PFSK-1 (cell line): ENCODE results near the gene SBF1.

Experiments
- FOXP2 ChIP-seq: optimal IDR thresholded peaks from 2 replicates; pipeline ENCODE3; 2011; ENCODE audit warnings: borderline replicate concordance, control low read depth, inconsistent platforms; ENCODE audit not compliant: insufficient read depth; ENCODE audit errors: extremely low read length, extremely low read depth
- POLR2AphosphoS5 ChIP-seq: IDR thresholded peaks from 2 replicates; pipeline ENCODE4 v1.6.1; 2012; ENCODE audit warnings: low read depth, mild to moderate bottlenecking, control low read depth, low read length, moderate library complexity
- REST ChIP-seq, 2 experiments: IDR thresholded peaks; 2 replicates each; pipeline versions ENCODE4 v1.6.1 to v1.8.0; 2011 to 2012; ENCODE audit warnings: low read depth in 2 of 2, low read length in 2 of 2, control low read depth in 1 of 2, inconsistent platforms in 1 of 2, mild to moderate bottlenecking in 1 of 2, moderate library complexity in 1 of 2; ENCODE audit not compliant: insufficient read depth in 1 of 2
- SIN3A ChIP-seq: IDR thresholded peaks from 2 replicates; pipeline ENCODE4 v1.6.1; 2012; ENCODE audit warnings: mild to moderate bottlenecking, low read length, moderate library complexity, borderline replicate concordance; ENCODE audit not compliant: insufficient read depth
- TAF1 ChIP-seq: IDR thresholded peaks from 2 replicates; pipeline ENCODE4 v1.6.1; 2012; ENCODE audit warnings: low read length, control low read depth, borderline replicate concordance; ENCODE audit not compliant: insufficient read depth

DNA sequence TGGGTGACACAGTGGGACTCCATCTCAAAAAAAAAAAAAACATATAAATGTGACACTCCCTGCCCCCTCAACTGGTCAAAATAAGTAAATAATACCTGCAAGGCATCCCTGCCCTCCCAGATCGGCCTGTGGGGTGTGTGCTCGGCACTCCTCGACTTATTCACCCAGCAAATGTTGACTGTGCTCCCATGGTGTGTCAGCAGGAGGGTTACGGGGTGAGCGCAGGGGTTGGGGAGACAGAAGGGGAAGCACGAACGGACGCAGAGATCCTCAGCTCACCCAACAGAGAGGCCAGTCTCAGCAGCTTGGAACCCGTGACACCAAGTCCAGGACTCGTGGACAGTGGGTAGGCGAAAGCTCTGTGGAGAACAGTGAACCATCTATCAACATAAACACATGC is 4.9 kb upstream of the SBF1 start:
- no peak for TF ChIP-seq REST (IDR thresholded peaks at IDR 0.05; ENCODE audit: insufficient read depth in 1 of 2, low read depth in 2 of 2, low read length in 2 of 2)
- no peak for TF ChIP-seq POLR2AphosphoS5
- TF ChIP-seq SIN3A, result no peak
- TF ChIP-seq TAF1, result no peak
- TF ChIP-seq FOXP2, result no peak
